Ovary (tissue), 9 donors: ENCODE results near the gene EPHA5. TPM values are rescaled to one million over a fixed set of nuclear protein-coding genes. Genes with fewer than 3 reads are reported as not detected.

Experiments used
- DNase-seq, 5 donors: peaks; one replicate each; pipeline ENCODE4 v3.0.0-alpha.2; 2019 to 2020
- H3K27ac ChIP-seq, 2 donors: fragments of 200-600 bp; one replicate each; pipeline versions ENCODE4 v1.5.1 to v1.8.0; 2019 to 2022
- H3K27me3 ChIP-seq: fragments of 200-600 bp; one replicate; pipeline ENCODE4 v1.8.0; 2022
- H3K36me3 ChIP-seq: fragments of 200-600 bp; sonication (generic); one replicate; pipeline ENCODE4 v1.5.1; 2019
- H3K4me1 ChIP-seq: one replicate; pipeline ENCODE4 v1.8.1; 2013; ENCODE audit warnings: mild to moderate bottlenecking, moderate library complexity; ENCODE audit not compliant: insufficient read depth
- H3K4me3 ChIP-seq: fragments of 200-600 bp; sonication (generic); one replicate; pipeline ENCODE4 v1.5.1; 2017
- H3K9me3 ChIP-seq, 2 donors: fragments of 200-600 bp in 1 of 2; sonication (generic) in 1 of 2; one replicate each; pipeline versions ENCODE4 v1.5.1 to v1.8.1; 2013 to 2019; ENCODE audit warnings: mild to moderate bottlenecking in 1 of 2, moderate library complexity in 1 of 2
- EP300 ChIP-seq: sonication (generic); formaldehyde crosslinking; IDR thresholded peaks from one replicate; pipeline ENCODE4 v1.6.1; 2017; ENCODE audit warnings: antibody characterized with exemption
- POLR2A ChIP-seq: fragments of 450-650 bp; IDR thresholded peaks from one replicate; pipeline ENCODE4 v1.6.1; 2017; ENCODE audit warnings: antibody characterized with exemption, mild to moderate bottlenecking, moderate library complexity
- WGBS, 3 donors: extraction: QIAGEN DNeasy Blood & Tissue Kit in 1 of 3; methylation state at CpG; one replicate each; pipeline versions ENCODE4 v1.1.5 to v1.1.7; 2013 to 2017; 5-methylcytosine and 5-hydroxymethylcytosine counted together
- intact Hi-C, 4 donors: fragments of 100-400 bp; cut with DNase I; formaldehyde crosslinking; loops; one replicate each; pipeline versions ENCODE4 v1.11.0 to v1.15.1; 2022 to 2023
- polyA plus RNA-seq, 2 donors: library from polyadenylated mRNA; stranded (reverse); fragments of 200-250 nt in 1 of 2; fragments of 350-450 nt in 1 of 2; fragmentation: Illumina TruSeq in 1 of 2; extraction: RNeasy Lipid Tissue Mini Kit (QIAGEN cat#74804) in 1 of 2; gene quantifications; one replicate each; pipeline ENCODE4 v1.2.3, GENCODE V29; 2013 to 2014
- total RNA-seq, 7 donors: library from RNA; depleted of rRNA in 2 of 7; stranded (reverse); fragments of >200 nt in 2 of 7; fragmentation: NEBNext Ultra II Directional in 3 of 7; extraction: Animal tissue kit (Norgen Biotek cat#: 25700) in 3 of 7; gene quantifications; one replicate each; pipeline versions ENCODE4 v1.1.0 to v1.2.4, GENCODE V29; 2016 to 2023
- TF ChIP-seq, protein P1 (sequence below), 3 donors: fragments of 450-650 bp in 2 of 3; fragments of 200-600 bp in 1 of 3; IDR thresholded peaks; one replicate each; pipeline versions ENCODE4 v1.5.1 to v1.8.0; 2016 to 2022; ENCODE audit warnings: antibody characterized with exemption in 3 of 3, mild to moderate bottlenecking in 1 of 3
- donor health status: DM: no; HTN: no; CAD: no; lungs with moderate emphysema.
- donor health status: DM: no; HTN: no; CAD: no.
- donor health status: Bipolar disorder and iron deficiency.
- donor health status: DM: yes; HTN: yes; CAD: no.
- donor health status: DM: no; HTN: no; CAD: no.
- donor health status: DM: yes; HTN: yes; CAD: no.

The EPHA5 gene
- total and polyA plus RNA-seq, 9 donors, result 0.29 to 5.6 (median 1.6) TPM

- intact Hi-C loops, result no loop called here
- H3K4me3 ChIP-seq, result no peak overlapping the region
- H3K36me3 ChIP-seq, result no peaks in the 10 kb centered on the region
- no peaks in the 10 kb centered on the region for H3K27me3 ChIP-seq
- no peak for DNase-seq
- H3K9me3 ChIP-seq, result no peaks in the 10 kb centered on the region
- no peak overlapping the region for H3K27ac ChIP-seq
- WGBS, 3 donors, result 90 to 98% (median 95%) methylated on average over 1 of the region's 1 CpG
- TF ChIP-seq EP300, result no peak
- TF ChIP-seq, protein P1, sequence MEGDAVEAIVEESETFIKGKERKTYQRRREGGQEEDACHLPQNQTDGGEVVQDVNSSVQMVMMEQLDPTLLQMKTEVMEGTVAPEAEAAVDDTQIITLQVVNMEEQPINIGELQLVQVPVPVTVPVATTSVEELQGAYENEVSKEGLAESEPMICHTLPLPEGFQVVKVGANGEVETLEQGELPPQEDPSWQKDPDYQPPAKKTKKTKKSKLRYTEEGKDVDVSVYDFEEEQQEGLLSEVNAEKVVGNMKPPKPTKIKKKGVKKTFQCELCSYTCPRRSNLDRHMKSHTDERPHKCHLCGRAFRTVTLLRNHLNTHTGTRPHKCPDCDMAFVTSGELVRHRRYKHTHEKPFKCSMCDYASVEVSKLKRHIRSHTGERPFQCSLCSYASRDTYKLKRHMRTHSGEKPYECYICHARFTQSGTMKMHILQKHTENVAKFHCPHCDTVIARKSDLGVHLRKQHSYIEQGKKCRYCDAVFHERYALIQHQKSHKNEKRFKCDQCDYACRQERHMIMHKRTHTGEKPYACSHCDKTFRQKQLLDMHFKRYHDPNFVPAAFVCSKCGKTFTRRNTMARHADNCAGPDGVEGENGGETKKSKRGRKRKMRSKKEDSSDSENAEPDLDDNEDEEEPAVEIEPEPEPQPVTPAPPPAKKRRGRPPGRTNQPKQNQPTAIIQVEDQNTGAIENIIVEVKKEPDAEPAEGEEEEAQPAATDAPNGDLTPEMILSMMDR (IDR thresholded peaks at IDR 0.05), result no peak
- H3K4me1 ChIP-seq, result no peaks in the 10 kb centered on the region
These were observed 89.7 kb downstream of the EPHA5 start for GRCh38 chr4:65580551-65580950.

DNA sequence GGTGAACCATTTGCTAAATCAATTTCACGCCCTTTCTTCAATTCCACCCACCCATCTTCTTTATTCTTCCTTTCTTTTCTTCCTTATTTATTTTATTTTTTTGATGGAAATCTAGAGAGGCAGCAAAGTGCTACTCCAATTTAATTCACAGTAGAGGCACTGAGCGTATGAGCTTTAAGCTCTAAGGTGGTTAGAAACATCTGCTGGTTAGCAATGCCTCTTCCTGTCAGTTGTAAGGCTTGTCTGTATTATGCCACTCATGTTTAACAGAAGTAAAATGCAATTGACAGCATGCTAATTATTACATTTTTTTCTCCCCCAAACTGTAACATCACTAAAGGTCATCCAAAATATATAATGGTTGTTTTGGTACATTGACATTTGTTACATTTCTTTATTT is 103.8 kb downstream of the EPHA5 start:
- Histone ChIP-seq H3K9me3 (no peaks in the 10 kb centered on the region), H3K27me3 (no peaks in the 10 kb centered on the region), H3K4me3 (no peak overlapping the region), H3K36me3 (no peaks in the 10 kb centered on the region), H3K27ac (no peak overlapping the region), H3K4me1 (no peaks in the 10 kb centered on the region)
- no peak for DNase-seq
- intact Hi-C loops, result no loop called here
- TF ChIP-seq, protein P1 (IDR thresholded peaks at IDR 0.05), result no peak
- no peak for TF ChIP-seq EP300
- no peak for TF ChIP-seq POLR2A
- 94 to 96% (median 95%) methylated on average over 2 of the region's 2 CpGs for WGBS, 3 donors

DNA sequence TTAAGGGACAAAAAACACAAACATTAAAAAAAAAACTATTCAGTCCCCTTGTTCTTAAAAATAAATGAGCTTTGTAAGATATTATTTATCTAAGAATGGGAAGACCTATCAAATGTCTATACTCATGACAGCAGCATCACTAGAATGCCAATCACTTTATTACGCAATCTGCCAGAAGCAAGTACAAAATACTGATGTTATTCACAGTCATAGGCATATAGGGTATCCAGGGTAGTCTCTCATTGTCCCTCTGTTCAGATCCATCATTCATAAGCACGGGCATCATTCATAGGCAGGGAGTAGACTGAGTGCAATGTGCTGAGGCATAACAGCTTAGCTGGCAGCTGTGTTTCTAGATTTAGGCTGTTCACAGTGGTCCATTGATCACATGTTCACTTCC is 109.1 kb downstream of the EPHA5 start:
- Histone ChIP-seq H3K4me1 (no peaks in the 10 kb centered on the region), H3K27me3 (no peaks in the 10 kb centered on the region), H3K9me3 (no peaks in the 10 kb centered on the region), H3K36me3 (no peaks in the 10 kb centered on the region), H3K4me3 (no peak overlapping the region), H3K27ac (no peak overlapping the region)
- no peak for DNase-seq
- WGBS, 3 donors, result 40 to 56% (median 49%) methylated on average over 2 of the region's 2 CpGs
- TF ChIP-seq POLR2A (no peak), EP300 (no peak)
- TF ChIP-seq, protein P1 (IDR thresholded peaks at IDR 0.05), result no peak
- intact Hi-C loops, result no loop called here

GRCh38 chr4:65559270-65559669 is 111.0 kb downstream of the EPHA5 start:
- Histone ChIP-seq H3K36me3 (no peaks in the 10 kb centered on the region), H3K9me3 (no peaks in the 10 kb centered on the region), H3K4me3 (no peak overlapping the region), H3K27me3 (no peaks in the 10 kb centered on the region), H3K27ac (no peak overlapping the region), H3K4me1 (no peaks in the 10 kb centered on the region)
- WGBS, 3 donors, result 72 to 81% (median 74%) methylated on average over 4 of the region's 4 CpGs
- DNase-seq, result no peak
- TF ChIP-seq, protein P1 (IDR thresholded peaks at IDR 0.05), result no peak
- intact Hi-C loops, result no loop called here

DNA sequence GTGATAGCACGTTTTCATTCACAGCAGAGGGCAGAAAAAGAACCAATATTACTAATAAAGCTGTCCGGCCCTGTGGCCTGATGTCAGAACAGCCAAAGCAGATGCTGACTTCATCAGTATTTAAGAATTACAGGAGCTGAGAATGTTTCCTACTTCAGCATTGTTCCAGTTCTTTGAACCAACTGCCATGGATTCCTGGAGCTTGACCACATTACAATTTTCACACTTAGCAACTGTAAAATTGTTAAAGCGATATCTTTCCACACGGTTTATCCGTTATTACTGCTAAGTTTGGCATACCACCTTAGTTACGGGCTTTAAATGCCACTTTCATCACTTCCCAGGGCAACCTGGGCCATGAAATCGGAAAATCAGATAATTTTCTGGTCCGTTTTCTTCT is 118.2 kb downstream of the EPHA5 start:
- Histone ChIP-seq H3K27ac (no peak overlapping the region), H3K4me1 (no peaks in the 10 kb centered on the region), H3K4me3 (no peak overlapping the region), H3K9me3 (no peaks in the 10 kb centered on the region), H3K36me3 (no peaks in the 10 kb centered on the region), H3K27me3 (no peaks in the 10 kb centered on the region)
- intact Hi-C loops, result no loop called here
- DNase-seq, result no peak
- WGBS, 3 donors, result 84 to 88% (median 87%) methylated on average over 8 of the region's 8 CpGs
- TF ChIP-seq, protein P1 (IDR thresholded peaks at IDR 0.05), result no peak
- TF ChIP-seq POLR2A (no peak), EP300 (no peak)
